ENCODE measurements around the gene THUMPD1.
"Not testable (repeated sequence)": the region's sequence is repeated elsewhere in the genome, so short reads cannot be mapped to it uniquely, and the experiment has no call there.

THUMPD1 gene

GRCh38 chr16:20747030-20747816, 5.6 kb upstream of the THUMPD1 start:
- no peak for DNase-seq (ENCODE audit: low spot score)

- no peak for DNase-seq (ENCODE audit: low spot score)
These were observed 4.8 kb upstream of the THUMPD1 start for GRCh38 chr16:20746461-20746860.

GRCh38 chr16:20744922-20745440, 3.4 kb upstream of the THUMPD1 start:
- DNase-seq (ENCODE audit: low spot score): no peak

- DNase-seq (ENCODE audit: low spot score): no peak
These were observed 2.0 kb upstream of the THUMPD1 start for GRCh38 chr16:20743591-20743990.

- DNase-seq (ENCODE audit: low spot score): peak; percentile 99
These were observed 607 bp downstream of the THUMPD1 start for GRCh38 chr16:20740901-20741521.

GRCh38 chr16:20740007-20740883, 1.4 kb downstream of the THUMPD1 start:
- DNase-seq (ENCODE audit: low spot score): peak; percentile 12

- no peak for DNase-seq (ENCODE audit: low spot score)
These were observed 6.1 kb downstream of the THUMPD1 start for GRCh38 chr16:20735490-20735889.

- DNase-seq (ENCODE audit: low spot score): no peak
These were observed 6.8 kb downstream of the THUMPD1 start for GRCh38 chr16:20734782-20735181.

- no peak for DNase-seq (ENCODE audit: low spot score)
These were observed 7.6 kb downstream of the THUMPD1 start for GRCh38 chr16:20734056-20734455.

- no peak for DNase-seq (ENCODE audit: low spot score)
These were observed 12.5 kb downstream of the THUMPD1 start for GRCh38 chr16:20729141-20729540.

- DNase-seq (ENCODE audit: low spot score): no peak
These were observed 14.4 kb downstream of the THUMPD1 start for GRCh38 chr16:20727181-20727580.

GRCh38 chr16:20726661-20727060, 15.0 kb downstream of the THUMPD1 start:
- DNase-seq (ENCODE audit: low spot score): no peak

- DNase-seq (ENCODE audit: low spot score): no peak
These were observed 21.4 kb downstream of the THUMPD1 start for GRCh38 chr16:20720251-20720650.

GRCh38 chr16:20717718-20718117, 23.9 kb downstream of the THUMPD1 start:
- not testable (repeated sequence) for DNase-seq (ENCODE audit: low spot score)

GRCh38 chr16:20711277-20711911, 30.2 kb downstream of the THUMPD1 start:
- DNase-seq (ENCODE audit: low spot score): no peak

- DNase-seq (ENCODE audit: low spot score): not testable (repeated sequence)
These were observed 33.5 kb downstream of the THUMPD1 start for GRCh38 chr16:20708129-20708528.

- DNase-seq (ENCODE audit: low spot score): no peak
These were observed 34.2 kb downstream of the THUMPD1 start for GRCh38 chr16:20707461-20707860.

GRCh38 chr16:20705972-20706371, 35.6 kb downstream of the THUMPD1 start:
- DNase-seq (ENCODE audit: low spot score): not testable (repeated sequence)

- DNase-seq (ENCODE audit: low spot score): no peak
These were observed 37.3 kb downstream of the THUMPD1 start for GRCh38 chr16:20704281-20704680.

- DNase-seq (ENCODE audit: low spot score): not testable (repeated sequence)
These were observed 39.9 kb downstream of the THUMPD1 start for GRCh38 chr16:20701692-20702091.

GRCh38 chr16:20696618-20697017, 45.0 kb downstream of the THUMPD1 start:
- no peak for DNase-seq (ENCODE audit: low spot score)

- DNase-seq (ENCODE audit: low spot score): no peak
These were observed 46.6 kb downstream of the THUMPD1 start for GRCh38 chr16:20695024-20695423.

All from AG20443 (cell line).